MCF 10A (cell line): ENCODE results near the gene LCLAT1. TPM values are rescaled to one million over a fixed set of nuclear protein-coding genes. Genes with fewer than 3 reads are reported as not detected.

ENCODE experiments used
- BruUV-seq: library from RNA; stranded (reverse); fragments of 400-500 nt; replicated peaks from 2 replicates; lab custom pipeline; 2021; lab: Mats Ljungman, UMichigan
- CTCF ChIA-PET: fragments of 300-600 bp; sonication (Branson Sonifier 250); formaldehyde crosslinking; extraction: SDS; loops from one replicate; lab custom pipeline; 2021; ENCODE audit warnings: antibody characterized with exemption, inconsistent platforms; lab: Yijun Ruan, JAX
- POLR2A ChIA-PET: fragments of 300-600, 350-650 bp; sonication (Branson Sonifier 250); formaldehyde crosslinking; extraction: SDS; loops from one replicate; lab custom pipeline; 2020; ENCODE audit warnings: antibody characterized with exemption, inconsistent platforms; lab: Yijun Ruan, JAX
- DNase-seq: peaks from one replicate; pipeline ENCODE4 v3.0.0-alpha.2; 2018; ENCODE audit not compliant: unreplicated experiment
- H3K27ac Mint-ChIP-seq: one replicate; pipeline ENCODE4 v1.8.0; 2022; ENCODE audit warnings: mild to moderate bottlenecking, low read depth, mixed read lengths; ENCODE audit not compliant: unreplicated experiment
- H3K27me3 Mint-ChIP-seq: one replicate; pipeline ENCODE4 v1.8.0; 2022; ENCODE audit warnings: mixed read lengths; ENCODE audit not compliant: insufficient read depth, unreplicated experiment
- H3K36me3 Mint-ChIP-seq: one replicate; pipeline ENCODE4 v1.8.0; 2022; ENCODE audit warnings: mild to moderate bottlenecking, moderate library complexity, mixed read lengths; ENCODE audit not compliant: insufficient read depth, unreplicated experiment
- H3K4me1 Mint-ChIP-seq: one replicate; pipeline ENCODE4 v1.8.0; 2022; ENCODE audit warnings: mixed read lengths; ENCODE audit not compliant: insufficient read depth, unreplicated experiment
- H3K4me3 Mint-ChIP-seq: one replicate; pipeline ENCODE4 v1.8.0; 2022; ENCODE audit warnings: mild to moderate bottlenecking, moderate library complexity, mixed read lengths; ENCODE audit not compliant: unreplicated experiment
- H3K9me3 Mint-ChIP-seq: one replicate; pipeline ENCODE4 v1.8.0; 2022; ENCODE audit warnings: mixed read lengths; ENCODE audit not compliant: unreplicated experiment
- intact Hi-C: fragments of 100-400 bp; cut with micrococcal nuclease; formaldehyde crosslinking; loops from 2 replicates; pipeline ENCODE4 v1.14.1; 2022
- total RNA-seq: library from RNA; stranded (reverse); gene quantifications from 2 replicates; pipeline ENCODE4 v1.2.3, GENCODE V29; 2022
- TF ChIP-seq, protein P1 (sequence below): fragments of 200-600 bp; IDR thresholded peaks from one replicate; pipeline ENCODE4 v1.8.0; 2022; ENCODE audit warnings: antibody characterized with exemption, mild to moderate bottlenecking; ENCODE audit not compliant: unreplicated experiment

Gene LCLAT1
- total RNA-seq, 1 experiment from 2014 or later: 27.5 TPM

DNA sequence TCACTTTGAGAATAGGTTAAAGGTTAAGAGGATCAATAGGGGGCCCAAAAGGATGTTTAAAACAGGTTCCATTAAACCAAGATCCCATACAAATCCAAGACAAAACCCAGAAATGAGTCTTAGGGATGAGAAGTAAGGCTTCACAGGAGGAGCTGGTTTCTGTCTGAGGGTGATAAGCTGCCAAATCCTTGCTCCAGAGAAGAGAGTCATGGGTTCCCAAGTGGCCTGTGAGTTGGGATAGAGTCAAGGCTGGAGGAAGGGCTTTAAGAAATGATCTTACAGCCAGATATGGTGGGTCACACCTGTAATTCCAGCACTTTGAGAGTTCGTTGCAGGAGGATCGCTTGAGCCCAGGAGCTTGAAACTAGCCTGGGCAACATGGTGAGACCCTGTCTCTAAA is 40.2 kb upstream of the LCLAT1 start:
- no peak for DNase-seq
- H3K36me3 Mint-ChIP-seq: peaks cover 4% of the 10 kb centered on the region
- ChIA-PET CTCF (no interaction called here), POLR2A (no interaction called here)
- H3K4me1 Mint-ChIP-seq: peaks cover 6% of the 10 kb centered on the region
- no peaks in the 10 kb centered on the region for H3K27me3 Mint-ChIP-seq
- intact Hi-C loops: no loop called here
- TF ChIP-seq, protein P1, sequence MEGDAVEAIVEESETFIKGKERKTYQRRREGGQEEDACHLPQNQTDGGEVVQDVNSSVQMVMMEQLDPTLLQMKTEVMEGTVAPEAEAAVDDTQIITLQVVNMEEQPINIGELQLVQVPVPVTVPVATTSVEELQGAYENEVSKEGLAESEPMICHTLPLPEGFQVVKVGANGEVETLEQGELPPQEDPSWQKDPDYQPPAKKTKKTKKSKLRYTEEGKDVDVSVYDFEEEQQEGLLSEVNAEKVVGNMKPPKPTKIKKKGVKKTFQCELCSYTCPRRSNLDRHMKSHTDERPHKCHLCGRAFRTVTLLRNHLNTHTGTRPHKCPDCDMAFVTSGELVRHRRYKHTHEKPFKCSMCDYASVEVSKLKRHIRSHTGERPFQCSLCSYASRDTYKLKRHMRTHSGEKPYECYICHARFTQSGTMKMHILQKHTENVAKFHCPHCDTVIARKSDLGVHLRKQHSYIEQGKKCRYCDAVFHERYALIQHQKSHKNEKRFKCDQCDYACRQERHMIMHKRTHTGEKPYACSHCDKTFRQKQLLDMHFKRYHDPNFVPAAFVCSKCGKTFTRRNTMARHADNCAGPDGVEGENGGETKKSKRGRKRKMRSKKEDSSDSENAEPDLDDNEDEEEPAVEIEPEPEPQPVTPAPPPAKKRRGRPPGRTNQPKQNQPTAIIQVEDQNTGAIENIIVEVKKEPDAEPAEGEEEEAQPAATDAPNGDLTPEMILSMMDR: no peak
- H3K9me3 Mint-ChIP-seq: no peaks in the 10 kb centered on the region
- H3K27ac Mint-ChIP-seq: no peak overlapping the region
- no peak overlapping the region for H3K4me3 Mint-ChIP-seq
- no TSS peak for BruUV-seq

GRCh38 chr2:30408961-30409387 is 38.1 kb upstream of the LCLAT1 start:
- Mint-ChIP-seq H3K27ac (no peak overlapping the region), H3K27me3 (no peaks in the 10 kb centered on the region), H3K4me3 (no peak overlapping the region), H3K36me3 (no peaks in the 10 kb centered on the region), H3K4me1 (peaks cover 6% of the 10 kb centered on the region), H3K9me3 (no peaks in the 10 kb centered on the region)
- no peak for DNase-seq
- POLR2A ChIA-PET: interaction anchor here (0.7 kb wide), 1 partner anchor 125 kb away, joined by 3 read pairs; no protein-coding TSS in a partner anchor
- TF ChIP-seq, protein P1: no peak
- CTCF ChIA-PET: no interaction called here
- intact Hi-C loops: no loop called here
- BruUV-seq: no TSS peak

GRCh38 chr2:30410217-30410616 is 36.8 kb upstream of the LCLAT1 start:
- BruUV-seq: no TSS peak
- TF ChIP-seq, protein P1: no peak
- no peak overlapping the region for H3K4me3 Mint-ChIP-seq
- H3K27me3 Mint-ChIP-seq: no peaks in the 10 kb centered on the region
- ChIA-PET POLR2A (interaction anchor here (1.1 kb wide), 1 partner anchor 12 kb away, joined by 5 read pairs; no protein-coding TSS in a partner anchor), CTCF (interaction anchor here (0.7 to 0.8 kb wide), 2 partner anchors 202 to 280 kb away, joined by 3 read pairs; no protein-coding TSS in a partner anchor)
- peaks cover 6% of the 10 kb centered on the region for H3K4me1 Mint-ChIP-seq
- peak; percentile 39 for DNase-seq
- H3K27ac Mint-ChIP-seq: no peak overlapping the region
- intact Hi-C loops: no loop called here
- no peaks in the 10 kb centered on the region for H3K9me3 Mint-ChIP-seq
- H3K36me3 Mint-ChIP-seq: no peaks in the 10 kb centered on the region

- intact Hi-C loops: no loop called here
- peaks cover 6% of the 10 kb centered on the region for H3K4me1 Mint-ChIP-seq
- no peaks in the 10 kb centered on the region for H3K36me3 Mint-ChIP-seq
- no peaks in the 10 kb centered on the region for H3K9me3 Mint-ChIP-seq
- H3K27ac Mint-ChIP-seq: no peak overlapping the region
- ChIA-PET POLR2A (interaction anchor here (0.7 kb wide), 1 partner anchor 1366 kb away, joined by 3 read pairs; no protein-coding TSS in a partner anchor), CTCF (interaction anchor here (0.6 to 0.9 kb wide), 3 partner anchors 9 to 91 kb away, joined by 3 to 4 read pairs (median 3); no protein-coding TSS in a partner anchor)
- no peak overlapping the region for H3K4me3 Mint-ChIP-seq
- TF ChIP-seq, protein P1: no peak
- no peaks in the 10 kb centered on the region for H3K27me3 Mint-ChIP-seq
- no peak for DNase-seq
- BruUV-seq: no TSS peak
Measured at GRCh38 chr2:30412047-30412683, 34.9 kb upstream of the LCLAT1 start.
